K562 (cell line): ENCODE measurements around the gene ARAP1. TPM values are rescaled to one million over a fixed set of nuclear protein-coding genes. Genes with fewer than 3 reads are reported as not detected.

Experiments
- ATAC-seq: fragments of 200-7000 bp; cut with Tn5 transposase; 3 replicates; pipeline ENCODE4 v1.9.1; 2020; ENCODE audit warnings: moderate library complexity
- BruUV-seq: library from RNA; stranded (reverse); fragments of 400-500 nt; replicated peaks from 2 replicates; lab custom pipeline; 2021; lab: Mats Ljungman, UMichigan
- CTCF ChIA-PET: fragments of 300-600 bp; formaldehyde crosslinking; extraction: SDS; loops from one replicate; lab custom pipeline; 2021; ENCODE audit warnings: low intra/inter-chr PET ratio; lab: Yijun Ruan, JAX
- POLR2A ChIA-PET: fragments of 300-600, 350-650 bp; sonication (Branson Sonifier 250); formaldehyde crosslinking; extraction: SDS; loops from one replicate; lab custom pipeline; 2021; ENCODE audit warnings: antibody characterized with exemption, inconsistent platforms; lab: Yijun Ruan, JAX
- DNase-seq, 4 experiments: peaks; one replicate each; pipeline versions ENCODE4 v3.0.0 to v3.0.0-alpha.2; 2011 to 2018; ENCODE audit warnings: low spot score in 3 of 4, mixed read lengths in 3 of 4; ENCODE audit errors: extremely low read depth in 1 of 4
- FAIRE-seq: peaks from 2 replicates; lab custom pipeline; 2011; peaks lifted over from hg19 to GRCh38; lab: Jason Lieb, UNC
- H2AFZ ChIP-seq: 2 replicates; pipeline ENCODE4 v1.6.0; 2011; ENCODE audit warnings: low read depth, low read length, control low read depth, inconsistent platforms
- H3K27ac ChIP-seq: fragments of 200-600 bp; 3 replicates; pipeline ENCODE4 v1.8.0; 2011; ENCODE audit warnings: low read depth, mild to moderate bottlenecking, control low read depth, inconsistent platforms, low read length, moderate library complexity, mixed read lengths; ENCODE audit errors: extremely low read depth
- H3K27me3 ChIP-seq, 2 experiments: fragments of 300-600 bp in 1 of 2; 2 replicates in 1 of 2; 3 replicates in 1 of 2; pipeline versions ENCODE4 v1.6.0 to v1.8.0; 2011; ENCODE audit warnings: inconsistent platforms in 2 of 2, low read length in 2 of 2, mild to moderate bottlenecking in 1 of 2, mixed read lengths in 1 of 2, moderate library complexity in 1 of 2; ENCODE audit not compliant: control insufficient read depth in 2 of 2, insufficient read depth in 2 of 2
- H3K36me3 ChIP-seq: fragments of 300-600 bp; 3 replicates; pipeline ENCODE4 v1.8.0; 2011; ENCODE audit warnings: mild to moderate bottlenecking, low read length, inconsistent platforms; ENCODE audit not compliant: control insufficient read depth, insufficient read depth
- H3K4me1 ChIP-seq, 2 experiments: fragments of 200-600 bp in 1 of 2; replicated peaks in 1 of 2; 2 replicates in 1 of 2; 3 replicates in 1 of 2; pipeline versions ENCODE4 v1.5.1 to v1.8.0; 2011; ENCODE audit warnings: inconsistent platforms in 2 of 2, low read length in 2 of 2, mild to moderate bottlenecking in 1 of 2, mixed read lengths in 1 of 2, moderate library complexity in 1 of 2; ENCODE audit not compliant: control insufficient read depth in 2 of 2, insufficient read depth in 2 of 2
- H3K4me2 ChIP-seq: 2 replicates; pipeline ENCODE4 v1.6.1; 2011; ENCODE audit warnings: low read length, control low read depth, inconsistent platforms, mixed read lengths; ENCODE audit not compliant: insufficient read depth
- H3K4me3 ChIP-seq: fragments of 200-600 bp; sonication (generic), shearing (Covaris generic); 2 replicates; pipeline ENCODE4 v1.5.1; 2016; ENCODE audit warnings: control low read depth, inconsistent platforms
- H3K79me2 ChIP-seq: fragments of 200-600 bp; 3 replicates; pipeline ENCODE4 v1.8.0; 2011; ENCODE audit warnings: low read length, inconsistent platforms; ENCODE audit not compliant: control insufficient read depth, insufficient read depth
- H3K9ac ChIP-seq, 2 experiments: 2 replicates each; pipeline versions ENCODE4 v1.6.0 to v1.6.1; 2011; ENCODE audit warnings: low read depth in 2 of 2, low read length in 2 of 2, control low read depth in 1 of 2, inconsistent platforms in 1 of 2, mild to moderate bottlenecking in 1 of 2, mixed read lengths in 1 of 2; ENCODE audit not compliant: insufficient read depth in 1 of 2
- H3K9me1 ChIP-seq: one replicate; pipeline ENCODE4 v1.6.0; 2011; ENCODE audit warnings: inconsistent platforms, mild to moderate bottlenecking, low read length, moderate library complexity; ENCODE audit not compliant: control insufficient read depth, insufficient read depth
- H3K9me3 ChIP-seq: replicated peaks from 2 replicates; pipeline ENCODE4 v1.5.1; 2011; ENCODE audit warnings: low read depth, low read length, inconsistent platforms; ENCODE audit not compliant: control insufficient read depth, insufficient read depth
- H4K20me1 ChIP-seq: replicated peaks from 2 replicates; pipeline ENCODE4 v1.6.1; 2011; ENCODE audit warnings: low read length, inconsistent platforms, mixed read lengths; ENCODE audit not compliant: control insufficient read depth, insufficient read depth
- E2F1 ChIP-seq: sonication (generic); formaldehyde crosslinking; IDR thresholded peaks from 2 replicates; pipeline ENCODE4 v1.8.1; 2023; ENCODE audit warnings: mild to moderate bottlenecking, missing genetic modification reagents, moderate library complexity
- NFE2 ChIP-seq: IDR thresholded peaks from 2 replicates; pipeline ENCODE4 v1.6.1; 2014; ENCODE audit warnings: antibody characterized with exemption, low read depth
- NRF1 ChIP-seq, 2 experiments: fragments of 450-650 bp; IDR thresholded peaks in 1 of 2; conservative IDR thresholded peaks in 1 of 2; 2 replicates each; pipeline ENCODE4 v1.6.1; 2014; ENCODE audit warnings: mild to moderate bottlenecking in 2 of 2
- POLR3A ChIP-seq: IDR thresholded peaks from 2 replicates; pipeline ENCODE4 v1.6.1; 2011; ENCODE audit warnings: borderline replicate concordance, mild to moderate bottlenecking, moderate library complexity; ENCODE audit not compliant: insufficient read length, insufficient read depth; ENCODE audit errors: extremely low read depth
- SMARCA4 ChIP-seq: fragments of 450-650 bp; IDR thresholded peaks from 2 replicates; pipeline ENCODE4 v1.6.1; 2016
- TRIM24 ChIP-seq, 2 experiments: fragments of 450-650 bp; IDR thresholded peaks; 2 replicates each; pipeline ENCODE4 v1.6.1; 2016
- WGBS: fragments of 100-300 bp; shearing (Covaris generic); methylation state at CpG from one replicate; pipeline ENCODE4 v1.1.6; 2016; ENCODE audit warnings: low coverage, mixed read lengths; ENCODE audit not compliant: insufficient coverage; ENCODE audit errors: missing lambda C conversion rate; 5-methylcytosine and 5-hydroxymethylcytosine counted together
- in situ Hi-C: fragments of 300-500 bp; cut with MboI; formaldehyde crosslinking; loops from 4 replicates; pipeline ENCODE4 v1.15.0; 2018; ENCODE audit warnings: inconsistent platforms, mixed read lengths
- intact Hi-C: fragments of 100-400 bp; cut with micrococcal nuclease; formaldehyde crosslinking; loops from 2 replicates; pipeline ENCODE4 v1.14.2; 2022
- polyA plus RNA-seq, 8 experiments: library from polyadenylated mRNA; depleted of rRNA in 4 of 8; stranded (reverse) in 5 of 8; unstranded in 3 of 8; fragments of >200 nt; fragmentation: Nextera tagmentation in 2 of 8; fragmentation: Illumina TruSeq in 1 of 8; extraction: Ambion mirVana in 2 of 8; extraction: Trizol in 1 of 8; gene quantifications; 2 replicates each; pipeline versions ENCODE4 v1.2.1 to v1.2.3, GENCODE V29; 2011 to 2014; ENCODE audit warnings: inconsistent platforms in 1 of 8, missing spikeins in 1 of 8
- total RNA-seq, 7 experiments: library from RNA; depleted of rRNA in 6 of 7; stranded (reverse); fragments of >200 nt in 6 of 7; fragmentation: Illumina TruSeq in 2 of 7; extraction: Trizol in 2 of 7; gene quantifications; 2 replicates each; pipeline versions ENCODE4 v1.2.1 to v1.2.3, GENCODE V29; 2011 to 2021; ENCODE audit warnings: low replicate concordance in 1 of 7
- TF ChIP-seq, protein P1 (sequence below): sonication (generic); formaldehyde crosslinking; IDR thresholded peaks from 2 replicates; pipeline ENCODE4 v1.8.1; 2023; ENCODE audit warnings: mild to moderate bottlenecking, missing genetic modification reagents
- TF ChIP-seq, protein P2 (sequence below), 3 experiments: fragments of 200-800 bp in 1 of 3; fragments of 250-450 bp in 1 of 3; fragments of 450-650 bp in 1 of 3; sonication (Bioruptor Pico) in 1 of 3; sonication (Bioruptor generic) in 1 of 3; formaldehyde crosslinking in 1 of 3; IDR thresholded peaks; 2 replicates each; pipeline versions ENCODE4 v1.6.1 to v1.8.0; 2016 to 2022; ENCODE audit warnings: mild to moderate bottlenecking in 2 of 3, missing genetic modification characterization in 2 of 3, missing compliant biosample characterization in 1 of 3, moderate library complexity in 1 of 3

Gene ARAP1
- total and polyA plus RNA-seq, 9 of the 15 experiments (the other 6 are each of a cell fraction or from before 2014, with no cell fraction given), result 0.23 to 67.0 (median 24.6) TPM

GRCh38 chr11:72754544-72755155, 2.4 kb upstream of the ARAP1 start (continued):
- TF ChIP-seq, protein P1, sequence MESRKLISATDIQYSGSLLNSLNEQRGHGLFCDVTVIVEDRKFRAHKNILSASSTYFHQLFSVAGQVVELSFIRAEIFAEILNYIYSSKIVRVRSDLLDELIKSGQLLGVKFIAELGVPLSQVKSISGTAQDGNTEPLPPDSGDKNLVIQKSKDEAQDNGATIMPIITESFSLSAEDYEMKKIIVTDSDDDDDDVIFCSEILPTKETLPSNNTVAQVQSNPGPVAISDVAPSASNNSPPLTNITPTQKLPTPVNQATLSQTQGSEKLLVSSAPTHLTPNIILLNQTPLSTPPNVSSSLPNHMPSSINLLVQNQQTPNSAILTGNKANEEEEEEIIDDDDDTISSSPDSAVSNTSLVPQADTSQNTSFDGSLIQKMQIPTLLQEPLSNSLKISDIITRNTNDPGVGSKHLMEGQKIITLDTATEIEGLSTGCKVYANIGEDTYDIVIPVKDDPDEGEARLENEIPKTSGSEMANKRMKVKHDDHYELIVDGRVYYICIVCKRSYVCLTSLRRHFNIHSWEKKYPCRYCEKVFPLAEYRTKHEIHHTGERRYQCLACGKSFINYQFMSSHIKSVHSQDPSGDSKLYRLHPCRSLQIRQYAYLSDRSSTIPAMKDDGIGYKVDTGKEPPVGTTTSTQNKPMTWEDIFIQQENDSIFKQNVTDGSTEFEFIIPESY (CRISPR knock-in tag), result peak; percentile 54; the same call in 1 of the 2 replicates
- no peak for TF ChIP-seq NFE2

DNA sequence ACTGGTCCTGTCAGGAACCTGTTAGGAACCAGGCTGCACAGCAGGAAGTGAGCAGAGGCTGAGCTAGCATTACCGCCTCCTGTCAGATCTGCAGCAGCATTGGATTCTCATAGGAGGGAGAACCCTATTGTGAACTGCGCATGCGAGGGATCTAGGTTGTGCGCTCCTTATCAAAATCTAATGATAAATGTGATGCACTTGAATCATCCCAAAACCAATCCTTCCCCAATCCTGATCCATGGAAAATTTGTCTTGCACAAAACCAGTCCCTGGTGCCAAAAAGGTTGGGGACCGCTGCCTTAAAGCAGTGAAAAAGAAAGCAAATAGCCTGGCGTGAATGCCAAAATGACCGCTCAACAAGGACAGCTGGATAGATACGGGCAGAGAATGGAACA, 1.9 kb upstream of the ARAP1 start:
- ATAC-seq (no peak), DNase-seq (no peak), FAIRE-seq (no peak)
- in situ Hi-C loops (no loop called here), intact Hi-C loops (no loop called here)
- Histone ChIP-seq H3K9me1 (no peaks in the 10 kb centered on the region), H3K27ac (no peak overlapping the region), H3K4me2 (no peak overlapping the region), H3K4me3 (no peak overlapping the region), H3K9me3 (no peaks in the 10 kb centered on the region), H3K4me1 (peaks cover 34 to 65% of the 10 kb centered on the region in 2 experiments), H3K79me2 (peaks cover 28% of the 10 kb centered on the region), H2AFZ (no peak overlapping the region), H4K20me1 (no peaks in the 10 kb centered on the region), H3K36me3 (peaks cover 22% of the 10 kb centered on the region; the same call in 2 of the 3 replicates), H3K27me3 (no peaks in the 10 kb centered on the region), H3K9ac (peak overlapping the region in 1 of 2 experiments; percentile 73; a peak in 1 of 4 replicates)
- WGBS, result 95% methylated on average over 8 of the region's 8 CpGs
- ChIA-PET CTCF (no interaction called here), POLR2A (interaction anchor here (0.6 kb wide), 1 partner anchor 14 kb away, joined by 3 read pairs; no protein-coding TSS in a partner anchor)
- no TSS peak for BruUV-seq
- TF ChIP-seq NRF1 (conservative IDR thresholded peaks at IDR 0.05 in 1 of 2, IDR thresholded peaks at IDR 0.05 in 1 of 2) (no peak), E2F1 (no peak), SMARCA4 (no peak), POLR3A (no peak), TRIM24 (IDR thresholded peaks at IDR 0.05) (no peak)
- TF ChIP-seq, protein P2, sequence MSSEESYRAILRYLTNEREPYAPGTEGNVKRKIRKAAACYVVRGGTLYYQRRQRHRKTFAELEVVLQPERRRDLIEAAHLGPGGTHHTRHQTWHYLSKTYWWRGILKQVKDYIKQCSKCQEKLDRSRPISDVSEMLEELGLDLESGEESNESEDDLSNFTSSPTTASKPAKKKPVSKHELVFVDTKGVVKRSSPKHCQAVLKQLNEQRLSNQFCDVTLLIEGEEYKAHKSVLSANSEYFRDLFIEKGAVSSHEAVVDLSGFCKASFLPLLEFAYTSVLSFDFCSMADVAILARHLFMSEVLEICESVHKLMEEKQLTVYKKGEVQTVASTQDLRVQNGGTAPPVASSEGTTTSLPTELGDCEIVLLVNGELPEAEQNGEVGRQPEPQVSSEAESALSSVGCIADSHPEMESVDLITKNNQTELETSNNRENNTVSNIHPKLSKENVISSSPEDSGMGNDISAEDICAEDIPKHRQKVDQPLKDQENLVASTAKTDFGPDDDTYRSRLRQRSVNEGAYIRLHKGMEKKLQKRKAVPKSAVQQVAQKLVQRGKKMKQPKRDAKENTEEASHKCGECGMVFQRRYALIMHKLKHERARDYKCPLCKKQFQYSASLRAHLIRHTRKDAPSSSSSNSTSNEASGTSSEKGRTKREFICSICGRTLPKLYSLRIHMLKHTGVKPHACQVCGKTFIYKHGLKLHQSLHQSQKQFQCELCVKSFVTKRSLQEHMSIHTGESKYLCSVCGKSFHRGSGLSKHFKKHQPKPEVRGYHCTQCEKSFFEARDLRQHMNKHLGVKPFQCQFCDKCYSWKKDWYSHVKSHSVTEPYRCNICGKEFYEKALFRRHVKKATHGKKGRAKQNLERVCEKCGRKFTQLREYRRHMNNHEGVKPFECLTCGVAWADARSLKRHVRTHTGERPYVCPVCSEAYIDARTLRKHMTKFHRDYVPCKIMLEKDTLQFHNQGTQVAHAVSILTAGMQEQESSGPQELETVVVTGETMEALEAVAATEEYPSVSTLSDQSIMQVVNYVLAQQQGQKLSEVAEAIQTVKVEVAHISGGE (CRISPR knock-in tag; IDR thresholded peaks at IDR 0.05), result no peak
